Measurements from ENCODE around the gene CGRRF1.
A peak's percentile ranks its signal among the peaks of the same experiment; 100 is the strongest.

CGRRF1 gene

GRCh38 chr14:54564868-54565784 lies 55.4 kb downstream of the CGRRF1 start:
- in situ Hi-C loops (cut with HindIII; ENCODE audit: low pct_unique_long_range_greater_than_20kb, low sequenced_read_pairs) = no loop called here
- no peak for TF ChIP-seq JUND (IDR thresholded peaks at IDR 0.05; ENCODE audit: low read depth)
- DNase-seq (ENCODE audit: low read depth in 1 of 2, low spot score in 1 of 2) = peak; percentile 88 to 92

GRCh38 chr14:54565785-54566409 lies 56.2 kb downstream of the CGRRF1 start:
- no peak for TF ChIP-seq JUND (IDR thresholded peaks at IDR 0.05; ENCODE audit: low read depth)
- peak; percentile 95 to 97 for DNase-seq (ENCODE audit: low read depth in 1 of 2, low spot score in 1 of 2)
- in situ Hi-C loops (cut with HindIII; ENCODE audit: low pct_unique_long_range_greater_than_20kb, low sequenced_read_pairs) = no loop called here

- peak; percentile 88 to 93 for DNase-seq (ENCODE audit: low read depth in 1 of 2, low spot score in 1 of 2)
- in situ Hi-C loops (cut with HindIII; ENCODE audit: low pct_unique_long_range_greater_than_20kb, low sequenced_read_pairs) = no loop called here
Observed at GRCh38 chr14:54566410-54567223, 56.9 kb downstream of the CGRRF1 start, which contains the start of gene SAMD4A. TSS of gene SAMD4A (plus strand) at chr14:54567128. CDS start at chr14:54567917, 789 bp downstream.

GRCh38 chr14:54567224-54567638 lies 57.5 kb downstream of the CGRRF1 start:
- in situ Hi-C loops (cut with HindIII; ENCODE audit: low pct_unique_long_range_greater_than_20kb, low sequenced_read_pairs) = no loop called here
- DNase-seq (ENCODE audit: low read depth in 1 of 2, low spot score in 1 of 2) = peak in 1 of 2 experiments; percentile 36
- no peak for TF ChIP-seq JUND (IDR thresholded peaks at IDR 0.05; ENCODE audit: low read depth)

More at GRCh38 chr14:54566410-54567223, 56.9 kb downstream of the CGRRF1 start, which contains the start of gene SAMD4A:
- TF ChIP-seq JUND (IDR thresholded peaks at IDR 0.05; ENCODE audit: low read depth) = no peak

DNA sequence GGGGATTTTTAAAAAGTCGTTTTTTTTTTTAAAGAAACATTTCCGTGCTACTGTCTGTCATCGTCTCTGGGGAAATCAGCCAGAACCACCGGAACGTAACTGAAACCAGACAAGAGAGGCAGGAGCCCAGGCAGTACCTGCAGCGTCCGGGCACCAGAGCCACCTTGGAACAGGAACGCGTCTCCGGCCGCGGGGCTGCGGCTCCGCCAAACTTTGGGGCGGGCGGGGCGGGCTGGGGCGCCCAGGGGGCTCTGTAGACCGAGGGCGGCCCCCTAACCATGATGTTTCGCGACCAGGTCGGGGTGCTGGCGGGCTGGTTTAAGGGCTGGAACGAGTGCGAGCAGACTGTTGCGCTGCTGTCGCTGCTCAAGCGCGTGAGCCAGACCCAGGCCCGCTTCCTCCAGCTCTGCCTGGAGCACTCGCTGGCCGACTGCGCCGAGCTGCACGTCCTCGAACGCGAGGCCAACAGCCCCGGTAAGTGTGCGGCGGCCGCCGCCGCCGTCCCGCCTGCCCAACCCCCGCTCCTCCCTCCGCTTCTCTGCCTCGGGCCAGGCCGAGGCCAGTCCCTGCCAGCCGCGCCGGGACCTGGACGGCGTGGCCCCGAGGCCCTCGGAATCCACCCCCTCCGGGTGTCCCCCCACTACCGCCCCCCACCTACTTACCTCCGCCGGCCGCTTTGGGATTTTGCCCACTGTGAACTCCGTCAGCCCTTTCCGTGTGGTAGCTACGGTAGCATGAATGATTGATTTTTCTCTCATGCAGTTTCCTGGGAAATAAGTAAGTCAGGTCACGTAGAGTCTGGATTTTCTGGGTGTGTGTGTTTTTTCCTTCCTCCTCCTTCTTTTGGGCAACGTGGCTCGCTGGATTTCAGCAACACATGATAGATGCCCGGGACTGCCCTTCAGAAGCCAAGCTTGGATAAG lies 58.2 kb downstream of the CGRRF1 start:
- DNase-seq (ENCODE audit: low read depth in 1 of 2, low spot score in 1 of 2) = peak; percentile 28 to 54
- TF ChIP-seq JUND (IDR thresholded peaks at IDR 0.05; ENCODE audit: low read depth) = no peak
- in situ Hi-C loops (cut with HindIII; ENCODE audit: low pct_unique_long_range_greater_than_20kb, low sequenced_read_pairs) = no loop called here

DNA sequence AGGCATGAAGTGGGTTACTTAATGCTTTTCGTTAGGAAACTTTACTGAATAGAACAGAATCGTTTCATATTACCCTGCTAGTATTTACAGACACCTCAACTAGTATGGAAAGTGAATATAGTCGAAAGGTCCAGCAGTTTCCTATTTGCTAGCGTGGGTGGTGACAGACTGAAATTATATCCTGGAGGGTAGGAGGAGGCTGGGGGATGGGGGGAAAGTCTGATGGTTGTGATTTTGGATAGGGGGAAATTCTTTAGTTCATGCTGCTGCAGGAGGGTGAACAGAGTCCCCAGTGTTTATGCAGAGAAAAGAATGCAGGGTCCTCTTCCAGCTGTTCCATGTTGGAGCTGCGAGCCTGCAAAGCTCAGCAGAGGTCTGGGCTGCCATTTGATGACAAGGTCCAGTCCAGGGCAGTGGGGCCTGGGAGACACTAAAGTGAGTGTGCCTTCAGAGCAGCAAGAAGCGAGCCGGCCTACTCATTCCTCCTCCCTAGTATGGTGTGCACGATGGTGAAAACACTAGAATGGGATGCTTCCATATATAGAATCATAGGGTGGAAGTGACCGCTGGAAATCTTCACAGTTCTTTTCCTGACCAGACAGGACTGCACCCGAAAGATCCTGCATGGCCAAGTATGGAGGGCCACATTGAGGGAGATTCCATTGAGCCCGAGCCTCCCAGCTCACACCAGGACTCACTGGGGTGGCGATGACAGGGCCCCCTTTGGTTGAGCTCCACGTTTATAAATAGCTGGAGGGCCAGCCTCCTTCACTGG lies 59.3 kb downstream of the CGRRF1 start:
- DNase-seq (ENCODE audit: low read depth in 1 of 2, low spot score in 1 of 2) = no peak
- TF ChIP-seq JUND (IDR thresholded peaks at IDR 0.05; ENCODE audit: low read depth) = no peak
- in situ Hi-C loops (cut with HindIII; ENCODE audit: low pct_unique_long_range_greater_than_20kb, low sequenced_read_pairs) = no loop called here

DNA sequence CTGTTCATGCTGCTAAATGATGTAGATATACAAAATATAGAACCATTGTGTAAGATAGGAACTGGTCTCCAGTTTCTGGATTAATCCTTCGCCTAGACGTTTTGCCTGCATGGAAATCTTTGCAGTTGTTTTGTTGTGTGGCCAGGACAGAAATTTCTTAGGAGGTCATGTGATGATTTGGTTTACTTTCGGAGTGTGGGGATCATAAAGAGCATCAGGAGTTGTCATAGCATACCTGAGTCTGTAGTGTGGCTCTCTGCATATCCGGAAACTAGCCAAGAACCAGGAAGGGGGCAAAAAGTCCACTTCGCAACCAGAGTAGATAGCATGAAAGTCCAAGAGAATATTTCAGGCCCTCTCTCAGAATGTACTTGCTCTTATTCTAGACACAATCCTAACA lies 60.3 kb downstream of the CGRRF1 start:
- in situ Hi-C loops (cut with HindIII; ENCODE audit: low pct_unique_long_range_greater_than_20kb, low sequenced_read_pairs) = no loop called here
- DNase-seq (ENCODE audit: low read depth in 1 of 2, low spot score in 1 of 2) = no peak
- no peak for TF ChIP-seq JUND (IDR thresholded peaks at IDR 0.05; ENCODE audit: low read depth)

DNA sequence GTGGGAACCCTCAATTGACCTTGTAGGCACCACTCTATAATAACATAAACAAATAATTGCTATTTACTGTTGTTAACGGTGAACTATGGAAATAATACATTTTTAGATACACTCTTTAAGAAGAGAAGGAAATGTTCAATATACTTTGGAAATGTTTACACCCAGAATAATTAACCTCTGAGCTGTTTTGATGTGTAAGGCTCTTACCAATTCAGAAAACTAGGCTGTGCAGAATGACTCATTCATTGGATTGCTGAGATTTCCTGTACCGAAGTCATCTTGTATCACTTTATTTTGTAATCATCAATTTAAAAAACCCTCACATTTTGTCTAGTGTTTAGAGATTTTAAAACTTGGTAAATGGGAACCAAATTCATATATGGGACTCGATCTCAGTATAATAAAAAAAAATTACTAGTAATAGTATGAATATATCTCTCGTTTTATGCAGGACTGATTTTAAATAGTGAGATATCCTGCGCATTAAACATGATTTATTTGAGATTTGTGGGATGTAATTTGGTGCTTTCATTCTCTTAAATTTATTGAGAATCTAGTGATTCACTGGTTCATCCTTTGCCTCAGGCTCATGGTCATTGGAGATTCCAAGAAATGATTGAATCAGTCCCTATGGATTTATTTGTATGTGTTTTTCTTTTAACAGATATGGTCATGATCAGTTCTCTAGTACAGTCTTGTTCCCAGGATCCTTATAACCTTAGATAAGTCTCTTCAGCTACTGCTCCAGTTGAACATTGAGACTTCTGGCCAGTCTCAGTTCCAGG lies 61.1 kb downstream of the CGRRF1 start:
- in situ Hi-C loops (cut with HindIII; ENCODE audit: low pct_unique_long_range_greater_than_20kb, low sequenced_read_pairs) = no loop called here
- TF ChIP-seq JUND (IDR thresholded peaks at IDR 0.05; ENCODE audit: low read depth) = no peak
- DNase-seq (ENCODE audit: low read depth in 1 of 2, low spot score in 1 of 2) = no peak

DNA sequence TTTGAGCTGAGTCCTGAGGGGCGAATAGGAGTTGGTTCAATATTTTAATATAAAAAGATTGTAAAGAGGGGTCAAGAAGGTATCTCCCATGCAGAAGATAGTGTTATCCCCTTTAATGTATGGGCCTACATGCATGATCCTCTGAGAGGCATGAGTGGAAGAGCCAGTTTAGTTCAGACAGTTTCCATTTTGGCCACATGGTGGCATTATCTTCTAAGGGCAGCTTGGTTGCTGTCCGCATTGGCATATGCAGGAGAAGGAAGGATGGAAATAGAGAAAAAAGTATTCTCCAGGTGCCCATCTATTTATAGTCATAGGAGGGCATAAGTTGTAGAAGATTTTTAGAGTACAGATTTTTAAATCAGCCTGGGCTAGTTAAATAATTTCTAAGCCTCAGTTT lies 62.6 kb downstream of the CGRRF1 start:
- peak in 1 of 2 experiments; percentile 88 for DNase-seq (ENCODE audit: low read depth in 1 of 2, low spot score in 1 of 2)
- in situ Hi-C loops (cut with HindIII; ENCODE audit: low pct_unique_long_range_greater_than_20kb, low sequenced_read_pairs) = no loop called here
- no peak for TF ChIP-seq JUND (IDR thresholded peaks at IDR 0.05; ENCODE audit: low read depth)

DNA sequence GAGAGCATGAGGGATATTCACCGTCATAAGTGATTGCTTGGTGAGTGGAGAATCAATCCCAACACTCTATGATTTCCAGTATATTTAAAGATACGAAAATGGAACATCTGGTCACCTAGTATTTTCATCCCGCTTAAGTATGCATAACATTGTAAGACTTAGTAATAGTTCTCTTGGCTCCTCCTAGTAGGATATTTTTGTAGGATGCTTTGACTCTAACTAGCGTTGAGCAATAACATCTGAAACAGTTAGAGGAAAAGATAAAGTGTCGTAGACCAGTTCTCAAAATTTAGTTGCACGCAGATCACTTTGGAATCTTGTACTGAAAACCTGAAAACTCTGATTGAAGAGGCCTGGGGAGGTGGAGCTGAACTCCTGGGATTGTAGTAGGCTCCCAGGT lies 64.8 kb downstream of the CGRRF1 start:
- in situ Hi-C loops (cut with HindIII; ENCODE audit: low pct_unique_long_range_greater_than_20kb, low sequenced_read_pairs) = no loop called here
- no peak for TF ChIP-seq JUND (IDR thresholded peaks at IDR 0.05; ENCODE audit: low read depth)
- no peak for DNase-seq (ENCODE audit: low read depth in 1 of 2, low spot score in 1 of 2)

All from T47D (cell line).